ACC112 (cell line): Measurements from ENCODE around the gene PLA2G4F.

Experiments
- H2AFZ ChIP-seq: fragments of 200-600 bp; sonication (generic); one replicate; pipeline ENCODE4 v1.6.0; 2017; ENCODE audit warnings: antibody characterized with exemption, low read length; ENCODE audit not compliant: unreplicated experiment
- H3K27ac ChIP-seq: fragments of 200-600 bp; sonication (generic); 2 replicates; pipeline ENCODE4 v1.5.1; 2014; ENCODE audit warnings: low read depth, mild to moderate bottlenecking, antibody characterized with exemption, low read length, moderate library complexity
- H3K27me3 ChIP-seq: fragments of 200-600 bp; sonication (generic); 2 replicates; pipeline ENCODE4 v1.6.1; 2014; ENCODE audit warnings: mild to moderate bottlenecking, antibody characterized with exemption, low read length, moderate library complexity, mixed read lengths; ENCODE audit not compliant: insufficient read depth
- H3K36me3 ChIP-seq: fragments of 200-600 bp; sonication (generic); 2 replicates; pipeline ENCODE4 v1.6.1; 2016; ENCODE audit warnings: mild to moderate bottlenecking, antibody characterized with exemption, low read length, moderate library complexity, mixed read lengths; ENCODE audit not compliant: insufficient read depth
- H3K4me1 ChIP-seq: fragments of 200-600 bp; sonication (generic); one replicate; pipeline ENCODE4 v1.6.1; 2016; ENCODE audit warnings: low read length, mixed read lengths; ENCODE audit not compliant: insufficient read depth, unreplicated experiment, control insufficient read depth
- H3K4me3 ChIP-seq: fragments of 200-600 bp; sonication (generic); 2 replicates; pipeline ENCODE4 v1.5.1; 2014; ENCODE audit warnings: mild to moderate bottlenecking, low read depth, low read length
- H3K79me2 ChIP-seq: fragments of 200-600 bp; sonication (generic); one replicate; pipeline ENCODE4 v1.6.0; 2016; ENCODE audit warnings: low read length; ENCODE audit not compliant: control insufficient read depth, unreplicated experiment, insufficient read depth

The PLA2G4F gene

DNA sequence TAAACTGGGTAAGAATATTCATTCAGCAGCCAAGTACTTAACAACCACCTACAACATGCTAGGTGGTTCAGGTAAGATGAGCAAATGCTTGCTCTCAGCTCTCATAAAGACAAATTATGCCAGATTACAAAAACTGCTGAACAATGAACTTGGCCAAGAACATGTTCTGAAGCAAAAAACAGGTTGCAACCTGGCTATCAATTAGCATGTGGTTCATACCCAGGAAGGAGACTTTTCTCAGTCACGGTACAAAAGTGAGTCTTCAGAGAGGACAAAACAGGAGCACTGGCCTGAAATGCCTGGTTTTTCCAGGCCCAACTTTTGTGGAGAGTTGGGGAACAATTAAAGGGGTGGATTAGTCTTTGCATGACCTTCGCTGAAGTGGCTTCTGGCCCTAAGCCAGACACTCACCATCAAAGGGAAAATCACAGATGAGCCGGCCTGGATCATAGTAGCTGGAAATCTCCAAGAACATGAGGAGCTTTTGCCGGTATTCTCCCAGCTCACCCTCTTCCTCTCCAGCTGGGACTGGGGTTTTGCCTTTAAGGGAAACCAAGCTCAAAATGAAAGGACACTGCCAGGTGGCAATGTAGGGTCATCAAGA, 7.6 kb upstream of the PLA2G4F start:
- peaks cover 6% of the 10 kb centered on the region for H3K4me1 ChIP-seq
- peaks cover 30% of the 10 kb centered on the region; the same call in 1 of the 2 replicates for H3K36me3 ChIP-seq
- no peak overlapping the region for H2AFZ ChIP-seq
- no peak overlapping the region for H3K4me3 ChIP-seq
- H3K27me3 ChIP-seq, result no peaks in the 10 kb centered on the region
- no peaks in the 10 kb centered on the region for H3K79me2 ChIP-seq
- H3K27ac ChIP-seq, result no peak overlapping the region

DNA sequence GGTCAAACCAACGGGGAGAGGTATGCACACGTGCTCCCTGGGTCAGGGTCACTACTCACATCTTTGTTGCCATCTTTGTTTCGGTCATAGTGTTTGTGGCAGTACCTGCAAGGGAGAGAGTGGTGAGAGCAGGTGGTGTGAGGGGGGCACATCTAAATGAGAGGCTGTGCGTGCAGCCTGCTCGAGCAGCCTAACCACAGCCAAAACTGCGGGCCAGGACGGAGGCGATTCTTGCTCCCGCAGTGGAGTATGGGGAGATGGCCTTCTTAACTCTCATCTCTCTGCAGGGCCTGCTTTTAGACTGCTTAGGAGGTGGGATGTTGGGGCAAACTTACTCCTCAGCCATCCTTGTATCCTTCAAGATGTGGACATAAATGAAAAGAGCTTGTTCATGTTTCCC, 6.9 kb upstream of the PLA2G4F start:
- Histone ChIP-seq H2AFZ (no peak overlapping the region), H3K27ac (no peak overlapping the region), H3K4me1 (peaks cover 6% of the 10 kb centered on the region), H3K27me3 (no peaks in the 10 kb centered on the region), H3K36me3 (peaks cover 30% of the 10 kb centered on the region; the same call in 1 of the 2 replicates), H3K4me3 (no peak overlapping the region), H3K79me2 (no peaks in the 10 kb centered on the region)

DNA sequence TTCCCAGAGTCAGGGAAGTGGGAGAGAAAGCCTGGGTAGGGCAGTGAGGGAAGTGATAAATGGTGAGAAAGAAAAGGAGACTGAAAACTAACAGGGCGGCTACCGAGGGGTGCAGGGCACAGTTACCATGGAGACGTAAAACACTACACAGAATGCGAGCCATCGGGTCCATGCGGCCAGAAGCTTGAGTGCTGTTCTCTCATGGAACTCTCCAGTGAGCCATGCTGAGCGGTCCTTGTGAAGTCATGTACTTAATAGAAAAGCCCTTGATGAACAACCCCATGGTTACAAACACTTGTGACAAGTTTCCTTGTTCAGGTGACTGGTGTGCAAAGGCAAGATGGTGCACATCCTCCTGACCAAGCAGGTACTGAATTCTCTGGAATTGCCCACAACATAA, 3.7 kb upstream of the PLA2G4F start:
- H2AFZ ChIP-seq, result no peak overlapping the region
- H3K4me3 ChIP-seq, result no peak overlapping the region
- no peak overlapping the region for H3K27ac ChIP-seq
- peaks cover 8% of the 10 kb centered on the region; the same call in 1 of the 2 replicates for H3K36me3 ChIP-seq
- no peaks in the 10 kb centered on the region for H3K79me2 ChIP-seq
- H3K27me3 ChIP-seq, result no peaks in the 10 kb centered on the region
- H3K4me1 ChIP-seq, result no peaks in the 10 kb centered on the region

DNA sequence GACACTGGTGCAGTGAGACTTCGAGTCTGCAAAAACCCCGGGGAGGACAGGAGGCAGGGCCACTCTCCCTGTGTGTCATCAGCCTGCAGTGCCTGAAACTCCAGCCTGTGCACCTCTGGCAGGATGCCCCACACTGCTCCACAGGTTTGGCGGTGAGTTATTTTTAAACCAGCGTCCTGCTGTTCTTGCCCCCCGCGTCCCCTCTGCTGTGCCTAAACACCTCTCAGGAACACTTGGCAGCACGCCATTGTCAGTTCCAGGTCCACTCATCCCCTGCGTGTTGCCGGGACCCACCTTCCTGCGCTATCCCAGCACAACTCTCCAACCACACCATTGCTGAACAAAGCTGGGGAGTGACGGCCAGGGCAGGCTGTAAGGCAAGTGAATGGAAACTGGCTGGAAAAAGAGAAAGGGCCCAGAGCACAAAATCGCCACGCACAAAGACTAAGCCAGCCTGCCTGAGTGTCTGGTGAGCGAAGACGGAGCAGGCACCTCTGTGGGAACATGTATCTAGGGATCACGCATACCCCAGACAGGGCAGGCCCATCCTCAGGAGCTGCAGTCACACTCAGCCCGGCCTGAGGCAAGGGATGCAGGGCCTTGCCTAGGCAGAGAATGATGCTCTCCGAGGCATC, 3.1 kb upstream of the PLA2G4F start:
- no peak overlapping the region for H3K27ac ChIP-seq
- H3K4me1 ChIP-seq, result no peaks in the 10 kb centered on the region
- H2AFZ ChIP-seq, result no peak overlapping the region
- H3K79me2 ChIP-seq, result no peaks in the 10 kb centered on the region
- H3K36me3 ChIP-seq, result peaks cover 8% of the 10 kb centered on the region; the same call in 1 of the 2 replicates
- H3K27me3 ChIP-seq, result no peaks in the 10 kb centered on the region
- H3K4me3 ChIP-seq, result no peak overlapping the region

DNA sequence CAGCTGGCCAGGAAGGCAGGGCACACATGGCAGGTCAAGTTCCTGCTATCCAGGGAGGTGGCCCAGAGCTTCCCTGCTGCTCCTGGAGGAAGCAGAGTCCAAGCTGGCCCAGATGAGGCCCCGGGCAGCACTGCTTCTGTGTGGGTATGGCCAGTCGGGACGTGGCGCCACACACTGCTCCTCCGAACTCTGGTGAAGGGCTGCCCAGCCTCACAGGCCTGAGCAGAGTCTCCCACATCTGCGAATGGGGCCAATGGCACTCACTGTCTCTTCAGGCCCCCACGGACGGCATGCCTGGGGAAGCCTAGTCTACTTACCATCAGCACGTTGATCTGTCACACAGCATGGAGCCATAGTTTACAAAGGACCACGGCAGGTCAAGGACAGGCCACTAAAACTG, 2.5 kb upstream of the PLA2G4F start:
- Histone ChIP-seq H3K36me3 (peaks cover 8% of the 10 kb centered on the region; the same call in 1 of the 2 replicates), H2AFZ (no peak overlapping the region), H3K27ac (no peak overlapping the region), H3K4me1 (no peaks in the 10 kb centered on the region), H3K79me2 (no peaks in the 10 kb centered on the region), H3K4me3 (no peak overlapping the region), H3K27me3 (no peaks in the 10 kb centered on the region)

DNA sequence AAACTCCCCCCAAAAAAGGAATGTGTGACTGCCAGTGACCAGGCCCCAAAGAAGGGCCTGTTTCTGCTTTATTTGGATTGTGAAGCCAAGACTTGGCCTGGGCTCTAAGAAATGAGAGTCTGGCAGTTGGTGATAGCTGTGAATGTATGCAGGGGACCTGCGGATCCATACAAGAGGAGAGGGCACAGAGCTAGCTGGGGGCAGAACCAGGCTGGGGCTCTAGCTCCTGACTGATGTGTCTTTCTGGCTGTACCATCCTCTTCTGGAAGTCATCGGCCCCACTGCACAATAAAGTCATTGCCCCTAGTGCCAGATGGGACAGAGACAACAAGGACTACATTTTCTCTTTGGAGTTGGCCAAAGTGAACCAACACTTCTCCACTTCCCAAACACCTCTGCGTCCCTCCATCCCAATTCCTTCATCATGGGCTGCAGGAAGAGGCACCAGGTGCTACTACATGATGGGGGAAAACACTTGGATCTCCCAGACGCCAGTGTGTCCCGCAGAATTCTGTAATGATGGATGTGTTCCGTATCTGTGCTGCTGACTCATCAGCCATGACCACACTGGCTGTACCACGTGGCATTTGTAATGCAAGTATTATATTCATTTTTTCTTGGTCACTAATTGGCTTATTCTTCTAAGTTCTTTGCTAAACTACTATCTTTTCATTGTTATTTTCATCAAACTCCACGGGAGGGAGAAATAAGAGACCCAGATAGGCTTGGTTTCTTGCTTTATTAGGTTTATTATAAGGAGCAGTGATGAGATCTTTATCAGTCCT, 1.7 kb upstream of the PLA2G4F start:
- Histone ChIP-seq H3K79me2 (no peaks in the 10 kb centered on the region), H3K4me1 (no peaks in the 10 kb centered on the region), H3K36me3 (peaks cover 8% of the 10 kb centered on the region; the same call in 1 of the 2 replicates), H3K27me3 (no peaks in the 10 kb centered on the region), H2AFZ (no peak overlapping the region), H3K4me3 (no peak overlapping the region), H3K27ac (no peak overlapping the region)

DNA sequence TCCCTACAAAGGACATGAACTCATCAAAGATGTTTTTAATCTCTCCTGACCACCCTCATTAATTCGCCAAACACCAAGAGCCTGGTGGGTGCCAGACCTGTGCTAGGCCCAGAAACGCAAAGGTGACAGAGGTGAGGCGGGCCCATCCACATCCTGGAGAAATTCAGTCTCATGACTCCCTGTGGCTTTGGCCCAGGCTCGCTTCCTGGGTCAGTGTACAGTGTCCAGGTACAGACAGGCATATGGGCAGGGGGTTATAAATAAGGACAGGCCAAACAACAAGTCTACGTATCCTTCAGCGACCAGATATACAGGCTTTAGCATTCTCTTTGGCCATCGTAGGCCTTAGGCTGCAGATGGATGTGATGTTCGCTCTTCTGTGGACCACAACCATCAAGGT, 945 bp upstream of the PLA2G4F start:
- H3K79me2 ChIP-seq, result no peaks in the 10 kb centered on the region
- no peak overlapping the region for H3K27ac ChIP-seq

DNA sequence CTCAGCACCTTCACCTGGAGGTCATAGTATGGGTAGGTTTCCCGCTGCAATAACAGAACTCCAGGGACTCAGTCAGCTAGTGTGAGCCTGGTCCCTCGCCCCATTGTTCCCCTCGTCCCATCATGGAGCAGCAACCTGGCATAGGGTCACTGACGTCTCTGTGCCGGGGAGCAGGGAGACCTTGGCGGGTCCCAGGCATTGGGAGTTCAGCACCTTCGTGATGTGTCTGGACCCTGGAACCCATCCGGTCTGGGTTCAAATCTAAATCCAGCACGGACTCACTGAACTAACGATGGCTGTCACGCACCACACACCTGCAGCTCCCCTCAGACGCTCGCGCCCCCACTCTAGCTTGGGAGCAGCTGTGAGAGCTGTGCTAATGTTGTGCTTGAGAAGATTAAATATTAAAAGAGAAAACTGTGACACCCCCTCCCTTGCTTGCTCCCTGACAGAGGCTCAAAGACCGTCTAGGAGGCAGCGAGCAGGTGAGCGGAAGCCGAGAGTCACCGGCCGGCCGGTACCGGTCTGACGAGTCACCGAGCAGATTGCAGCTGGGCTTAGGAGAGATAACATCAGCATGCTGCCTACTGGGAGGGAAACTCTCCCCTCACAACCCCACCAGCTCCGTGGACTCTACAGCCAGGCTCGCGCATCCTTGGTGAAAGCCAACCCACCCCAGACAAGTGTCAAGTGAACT, 742 bp downstream of the PLA2G4F start:
- no peaks in the 10 kb centered on the region for H3K27me3 ChIP-seq
- H3K27ac ChIP-seq, result no peak overlapping the region
- no peak overlapping the region for H3K4me3 ChIP-seq
- H3K4me1 ChIP-seq, result no peaks in the 10 kb centered on the region
- H3K36me3 ChIP-seq, result peaks cover 4% of the 10 kb centered on the region; the same call in 1 of the 2 replicates
- no peaks in the 10 kb centered on the region for H3K79me2 ChIP-seq
- no peak overlapping the region for H2AFZ ChIP-seq

More for the DNA sequence above, 945 bp upstream of the PLA2G4F start:
- Histone ChIP-seq H3K4me3 (no peak overlapping the region), H3K27me3 (no peaks in the 10 kb centered on the region), H3K4me1 (no peaks in the 10 kb centered on the region), H2AFZ (no peak overlapping the region), H3K36me3 (peaks cover 4% of the 10 kb centered on the region; the same call in 1 of the 2 replicates)

DNA sequence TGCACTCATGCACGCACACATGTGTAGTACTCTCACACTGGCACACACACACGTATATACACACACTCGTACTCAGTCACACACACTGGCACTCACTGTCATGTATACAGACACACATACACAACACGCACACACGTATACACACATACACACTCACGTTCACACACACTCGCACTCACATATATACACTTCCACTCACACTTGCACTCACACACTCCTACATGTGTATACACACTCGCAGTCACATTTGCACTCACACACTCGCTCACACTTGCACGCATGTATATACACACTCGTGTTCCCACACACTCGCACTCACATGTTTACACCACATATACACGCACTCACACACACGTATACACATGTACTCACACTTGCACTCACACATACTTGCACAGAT, 1.5 kb downstream of the PLA2G4F start:
- Histone ChIP-seq H3K4me3 (no peak overlapping the region), H3K27me3 (no peaks in the 10 kb centered on the region), H2AFZ (no peak overlapping the region), H3K79me2 (no peaks in the 10 kb centered on the region), H3K4me1 (no peaks in the 10 kb centered on the region), H3K36me3 (peaks cover 4% of the 10 kb centered on the region; the same call in 1 of the 2 replicates), H3K27ac (no peak overlapping the region)

DNA sequence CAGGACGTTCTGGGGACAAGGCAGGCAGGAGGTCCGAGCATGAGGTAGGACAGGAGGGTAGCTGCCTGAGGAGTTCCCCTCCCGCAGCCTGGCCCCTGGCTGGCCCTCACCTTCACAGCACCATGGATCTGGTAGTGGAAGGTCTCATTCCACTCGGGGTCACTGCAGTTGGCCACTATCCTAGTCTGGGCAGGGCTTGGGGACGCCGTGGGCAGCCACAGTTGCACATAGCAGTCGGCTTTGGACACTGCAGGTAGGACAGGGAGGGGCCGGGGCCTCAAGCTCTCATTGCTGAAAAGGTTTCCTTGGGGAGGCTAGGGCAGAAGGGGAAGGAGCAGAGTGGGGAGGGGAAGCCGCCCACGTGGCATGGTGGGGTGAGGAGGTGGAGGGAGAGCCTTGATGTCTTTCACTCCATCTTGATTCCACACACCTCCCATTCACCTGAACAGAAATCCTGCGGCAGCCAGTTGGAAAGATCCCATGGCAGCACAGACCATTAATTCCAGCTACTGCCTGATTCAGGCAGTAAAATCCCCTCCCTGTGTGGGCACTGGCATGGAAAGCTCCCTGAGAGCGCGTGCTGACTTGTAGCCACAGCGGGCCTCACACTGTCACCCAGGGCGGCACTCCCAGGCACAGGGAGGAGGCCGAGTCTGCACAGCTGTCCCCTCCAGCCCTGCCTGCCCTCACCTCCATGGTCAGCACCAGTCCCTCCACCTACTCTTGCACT, 2.1 kb downstream of the PLA2G4F start:
- Histone ChIP-seq H3K4me3 (no peak overlapping the region), H3K4me1 (no peaks in the 10 kb centered on the region), H3K79me2 (no peaks in the 10 kb centered on the region), H3K36me3 (peaks cover 2% of the 10 kb centered on the region; the same call in 1 of the 2 replicates), H3K27ac (no peak overlapping the region), H3K27me3 (no peaks in the 10 kb centered on the region), H2AFZ (no peak overlapping the region)
